GM04503 (cell line): ENCODE measurements around the gene PPP1R26.
"Not testable (repeated sequence)": the region's sequence is repeated elsewhere in the genome, so short reads cannot be mapped to it uniquely, and the experiment has no call there.

ENCODE experiments used
- DNase-seq: peaks from one replicate; pipeline ENCODE4 v3.0.0-alpha.2; 2012; ENCODE audit warnings: low read depth

Gene PPP1R26

GRCh38 chr9:135504262-135505243, 25.0 kb downstream of the PPP1R26 start:
- no peak for DNase-seq

DNA sequence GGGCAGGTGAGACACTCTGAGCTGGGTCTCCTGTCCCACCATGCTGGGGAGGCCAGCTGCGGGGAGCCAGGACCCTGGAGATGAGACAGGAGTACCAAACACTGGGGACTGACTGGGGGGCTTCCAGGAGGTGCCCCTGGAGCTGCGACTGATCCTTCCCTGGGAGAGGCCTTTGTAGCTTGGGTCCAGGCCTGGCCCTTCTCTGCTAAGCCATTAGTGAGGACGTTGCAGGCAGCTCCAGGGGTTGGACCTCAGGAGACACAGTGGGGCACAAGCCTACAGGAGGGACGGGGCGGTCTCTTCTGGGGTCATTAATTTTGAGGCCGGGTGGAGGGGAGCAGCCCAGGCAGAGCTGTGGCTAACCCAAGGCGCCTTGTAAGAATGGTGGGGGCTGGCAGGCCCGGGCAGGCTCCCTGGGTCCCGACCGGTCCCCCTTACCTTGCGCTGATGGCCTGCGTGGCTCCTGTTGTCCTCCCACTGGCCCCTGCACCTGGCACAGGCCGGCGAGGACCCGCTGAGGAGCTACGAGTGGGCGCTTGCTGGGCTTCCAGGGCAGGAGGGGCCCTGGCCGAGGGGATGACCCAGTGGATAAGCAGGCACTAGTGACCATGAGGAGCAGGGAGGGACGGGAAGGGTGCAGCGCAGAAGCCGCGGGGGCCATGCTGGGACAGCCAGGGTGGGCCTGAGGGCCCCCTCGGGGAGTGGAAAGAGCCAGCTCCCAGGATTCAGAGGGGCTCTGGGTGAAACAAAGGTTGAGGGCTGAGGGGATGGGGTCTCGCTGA, 26.0 kb downstream of the PPP1R26 start:
- DNase-seq, result no peak

- no peak for DNase-seq
Measured at GRCh38 chr9:135506327-135507103, 26.9 kb downstream of the PPP1R26 start.

DNA sequence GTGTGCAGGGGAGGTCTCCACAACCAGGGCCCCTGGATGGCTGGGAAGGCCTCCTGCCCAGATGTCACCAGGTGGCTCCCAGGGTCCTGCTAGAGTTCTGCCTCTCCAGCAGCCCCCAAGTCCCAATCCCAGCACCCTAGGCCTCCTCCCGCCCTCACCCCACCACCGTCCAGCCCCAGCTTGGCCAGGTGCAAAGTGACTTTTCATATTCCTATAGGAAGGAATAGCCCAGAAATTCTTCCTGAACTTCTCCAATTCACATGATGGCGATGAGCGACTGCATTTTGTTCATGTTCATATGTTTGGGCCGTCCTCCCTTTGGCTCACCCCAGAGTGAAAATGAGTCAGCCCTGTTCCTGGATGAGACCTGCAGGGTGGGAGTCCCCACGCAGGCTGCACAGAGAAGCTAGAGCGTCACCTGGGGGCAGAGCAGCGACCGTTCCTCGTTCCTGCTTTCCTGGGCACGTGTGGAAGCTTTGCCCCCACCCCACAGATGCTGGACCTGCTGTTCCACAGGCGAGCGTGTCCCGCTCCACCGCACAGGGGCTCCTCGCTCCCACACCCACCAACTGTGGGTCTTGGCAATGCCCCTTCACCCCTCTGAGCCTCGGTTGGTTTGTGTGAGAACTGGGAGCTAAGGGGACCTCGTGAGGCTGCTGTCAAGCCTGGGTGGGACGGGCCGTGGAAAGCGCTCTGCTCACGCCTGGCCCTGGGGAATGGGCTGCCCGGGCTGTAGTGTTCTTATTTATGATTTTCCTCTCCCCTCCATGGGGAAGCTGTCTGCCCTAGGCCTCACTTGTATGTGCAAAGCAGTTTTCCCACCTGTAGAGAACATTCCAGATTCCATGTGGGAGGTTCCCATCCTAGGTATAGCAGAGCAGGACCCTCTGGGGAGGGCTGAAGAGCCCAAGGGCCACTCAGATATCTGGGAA, 27.8 kb downstream of the PPP1R26 start:
- DNase-seq, result no peak

DNA sequence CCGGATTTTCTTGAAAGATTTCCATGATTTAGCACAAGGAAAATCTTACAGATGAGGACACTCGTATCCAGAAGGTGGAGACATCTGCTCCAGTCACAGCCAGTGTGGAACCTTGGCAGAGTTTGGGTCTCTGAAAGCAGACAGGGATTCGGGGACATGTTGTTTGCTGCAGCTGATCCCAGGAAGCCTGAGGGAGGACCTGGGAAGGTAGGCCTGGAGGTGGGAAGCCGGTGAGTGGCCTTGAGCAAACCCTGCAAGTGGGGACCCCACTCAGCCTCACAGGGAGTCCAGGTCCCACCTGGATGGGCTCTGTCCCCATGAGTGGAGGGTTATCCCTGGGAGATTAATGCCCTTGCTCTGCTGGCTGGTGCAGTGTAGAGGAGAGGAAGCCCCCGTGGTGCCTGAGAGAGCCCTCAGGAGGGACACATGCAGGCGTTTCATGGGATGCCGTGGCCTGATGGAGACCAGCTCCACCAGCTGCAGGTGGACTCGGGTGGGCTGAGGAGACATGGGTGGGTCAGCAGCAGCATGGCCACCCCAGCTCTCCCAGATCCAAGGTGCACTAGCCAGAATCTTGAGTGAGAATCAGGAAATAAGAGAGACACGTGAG, 28.7 kb downstream of the PPP1R26 start:
- DNase-seq, result no peak

DNA sequence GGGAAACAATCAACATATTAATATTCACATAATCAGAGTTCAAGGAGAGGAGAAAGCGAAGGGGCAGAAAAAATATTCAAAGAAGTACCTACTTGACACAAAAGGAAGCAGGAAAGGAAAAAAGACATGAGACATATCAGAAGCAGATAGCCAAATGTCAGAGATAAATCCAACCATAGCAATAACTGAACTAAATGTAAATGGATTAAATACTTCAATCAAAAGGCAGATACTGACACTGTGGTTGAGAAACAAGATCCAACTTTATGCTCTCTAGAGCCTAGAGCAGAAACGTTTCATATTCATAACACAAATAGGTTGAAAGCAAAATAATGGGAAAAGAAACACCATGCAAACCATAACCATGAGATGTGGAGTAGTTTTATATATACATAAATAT, 29.9 kb downstream of the PPP1R26 start:
- no peak for DNase-seq

DNA sequence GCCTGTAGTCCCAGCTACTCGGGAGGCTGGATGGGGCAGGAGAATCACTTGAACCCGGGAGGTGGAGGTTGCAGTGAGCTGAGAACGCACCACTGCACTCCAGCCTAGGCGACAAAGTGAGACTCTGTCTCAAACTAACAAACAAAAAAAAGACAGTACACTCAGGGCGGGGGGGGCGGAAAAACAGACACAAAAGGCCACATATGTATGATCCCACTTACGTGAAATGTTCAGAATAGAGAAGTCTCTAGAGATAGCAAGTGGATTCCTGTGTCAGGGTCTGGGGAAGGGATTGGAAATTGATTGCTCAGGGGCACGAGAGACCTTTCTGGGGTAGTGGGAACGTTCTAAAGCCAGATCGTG, 32.6 kb downstream of the PPP1R26 start:
- no peak for DNase-seq

- DNase-seq, result no peak
Measured at GRCh38 chr9:135512904-135513303, 33.3 kb downstream of the PPP1R26 start.

- DNase-seq, result no peak
Measured at GRCh38 chr9:135513351-135513846, 33.8 kb downstream of the PPP1R26 start.

DNA sequence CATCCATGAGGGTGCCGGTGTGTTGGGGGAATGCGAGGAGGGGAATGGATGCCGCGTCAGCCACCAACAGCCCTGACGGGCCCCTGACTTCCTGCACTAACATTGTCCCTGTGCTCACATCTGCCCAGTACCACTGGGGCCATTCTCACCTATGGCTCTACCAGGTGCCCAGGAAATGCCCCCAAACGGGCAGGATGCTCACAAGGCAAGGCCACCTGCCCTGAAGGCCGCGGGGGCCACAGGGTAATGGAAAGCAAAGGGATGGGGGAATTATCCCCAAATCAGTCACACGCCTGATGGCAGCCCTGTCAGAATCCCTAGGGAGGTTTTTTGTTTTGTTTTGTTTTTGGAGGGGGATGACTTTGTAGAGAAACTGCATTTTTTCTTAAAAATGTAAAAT, 34.3 kb downstream of the PPP1R26 start:
- not testable (repeated sequence) for DNase-seq

GRCh38 chr9:135514342-135515082, 34.9 kb downstream of the PPP1R26 start:
- no peak for DNase-seq

GRCh38 chr9:135515083-135515951, 35.7 kb downstream of the PPP1R26 start:
- DNase-seq, result no peak

- no peak for DNase-seq
Measured at GRCh38 chr9:135516132-135516860, 36.7 kb downstream of the PPP1R26 start.

GRCh38 chr9:135517407-135517822, 37.8 kb downstream of the PPP1R26 start:
- DNase-seq, result no peak

DNA sequence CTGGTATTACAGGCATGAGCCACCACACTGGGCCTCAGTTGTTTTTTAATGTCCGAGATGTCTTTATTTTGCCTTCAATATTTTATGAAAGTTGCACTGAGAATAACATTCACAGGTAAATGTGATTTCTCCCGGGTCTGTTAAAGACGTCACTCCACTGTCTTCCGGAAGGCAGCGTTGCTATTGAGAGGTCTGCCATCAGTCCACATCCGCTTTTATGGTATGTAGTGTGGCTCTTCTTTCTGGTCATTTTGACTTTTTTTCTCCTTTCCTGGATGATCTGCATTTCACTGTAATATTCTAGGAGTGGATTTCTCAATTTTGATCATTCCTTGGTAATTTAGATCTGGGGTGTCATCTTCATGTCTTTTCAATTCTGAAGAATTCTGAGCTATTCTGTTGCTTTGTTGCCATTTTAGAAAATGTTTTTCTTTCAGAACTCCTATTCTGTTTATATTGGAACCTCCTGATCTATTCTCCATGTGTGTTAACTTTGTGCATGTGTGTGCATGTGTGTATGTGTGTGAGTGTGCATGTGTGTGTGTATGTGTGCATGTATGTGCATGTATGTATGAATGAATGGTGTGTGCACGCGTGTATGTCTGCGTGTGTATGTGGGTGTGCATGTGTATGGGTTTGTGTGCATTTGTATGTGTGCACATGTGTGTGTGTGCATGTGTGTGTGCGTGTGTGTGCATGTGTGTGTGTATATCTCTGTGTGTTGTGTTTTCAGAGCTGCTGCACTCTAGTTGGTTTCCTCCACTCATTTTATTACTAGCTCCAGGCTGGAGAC, 39.8 kb downstream of the PPP1R26 start:
- no peak for DNase-seq

DNA sequence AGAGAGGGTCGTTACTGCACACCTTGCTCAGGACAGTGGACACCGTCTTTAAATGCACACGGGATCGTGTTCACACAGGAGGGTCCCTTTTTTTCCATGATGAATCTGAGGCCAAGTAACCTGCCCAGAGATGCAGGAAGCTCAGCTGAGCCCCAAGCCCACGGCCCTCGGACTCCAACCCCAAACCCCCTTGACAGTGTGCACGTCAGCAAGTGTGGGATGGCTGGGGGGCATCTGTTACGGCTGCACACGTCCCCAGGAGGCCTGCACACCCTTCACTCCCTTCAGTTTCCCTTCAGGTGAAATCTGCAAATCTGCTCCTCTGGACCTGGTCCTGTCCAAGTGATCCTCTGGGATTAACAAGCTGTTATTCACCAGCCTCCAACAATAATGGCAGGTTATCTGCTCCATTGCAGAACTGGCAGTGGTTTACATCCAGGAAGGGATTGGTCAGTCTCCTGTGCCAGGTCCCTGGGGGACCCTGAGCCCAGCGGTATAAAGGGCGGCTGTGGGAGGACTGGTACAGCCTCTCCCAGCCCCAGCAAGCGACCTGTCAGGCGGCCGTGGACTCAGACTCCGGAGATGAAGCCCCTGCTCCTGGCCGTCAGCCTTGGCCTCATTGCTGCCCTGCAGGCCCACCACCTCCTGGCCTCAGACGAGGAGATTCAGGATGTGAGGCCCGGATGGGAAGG, 41.5 kb downstream of the PPP1R26 start, which contains the start of gene LCN1:
TSS of gene LCN1 (plus strand) at position 525 of the 692 bp plus-strand sequence. CDS start at position 583, 58 bp downstream.
- DNase-seq, result no peak
